22Rv1 (cell line): ENCODE measurements around the gene NMT2.

Source experiments
- CTCF ChIP-seq: fragments of 450-650 bp; IDR thresholded peaks from 2 replicates; pipeline ENCODE4 v1.5.1; 2017; ENCODE audit warnings: mild to moderate bottlenecking
- ZFX ChIP-seq: fragments of 450-650 bp; IDR thresholded peaks from 2 replicates; pipeline ENCODE4 v1.6.1; 2017; ENCODE audit warnings: antibody characterized with exemption, borderline replicate concordance

- TF ChIP-seq CTCF, result no peak
- TF ChIP-seq ZFX, result no peak
Measured at GRCh38 chr10:15097011-15097812, 71.3 kb downstream of the NMT2 start, which contains the start of gene RPP38.
